ENCODE data around the gene RAD23B. TPM values are rescaled to one million over a fixed set of nuclear protein-coding genes. Genes with fewer than 3 reads are reported as not detected.
"Not testable (repeated sequence)": the region's sequence is repeated elsewhere in the genome, so short reads cannot be mapped to it uniquely, and the experiment has no call there.

RAD23B gene
- total and polyA plus RNA-seq, 5 donors, result 47.5 to 95.0 (median 89.5) TPM

DNA sequence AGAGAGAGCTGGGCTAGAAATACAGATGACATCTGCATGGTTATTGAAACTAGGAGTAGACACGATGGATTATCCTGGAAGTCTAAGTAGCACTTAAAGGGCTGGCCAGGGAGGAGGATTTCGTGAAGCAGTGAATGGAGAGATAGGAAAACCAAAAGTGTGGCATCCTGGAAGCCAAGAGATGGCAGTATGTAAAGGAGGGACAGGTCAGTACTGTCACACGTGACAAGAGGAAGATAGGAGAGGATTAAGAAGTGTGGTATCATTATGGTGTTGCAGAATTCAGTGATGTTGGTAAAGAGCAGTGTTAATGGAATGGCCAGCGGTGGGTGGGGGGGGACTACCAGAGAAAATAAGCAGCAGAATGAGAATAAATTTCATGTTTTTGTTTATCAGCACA is 11.7 kb downstream of the RAD23B start:
- H3K4me3 ChIP-seq (ENCODE audit: low read length), result no peak overlapping the region
- H3K9me3 ChIP-seq (ENCODE audit: control insufficient read depth, low read length), result no peaks in the 10 kb centered on the region
- H3K4me1 ChIP-seq (ENCODE audit: control insufficient read depth, insufficient read depth, low read length), result peaks cover 8% of the 10 kb centered on the region
- WGBS, result 54% methylated on average over 4 of the region's 4 CpGs
- DNase-seq (no peak), ATAC-seq (no peak)
- no peak overlapping the region for H3K27ac ChIP-seq (ENCODE audit: low read length)
- intact Hi-C loops (cut with DNase I), result no loop called here
- H3K27me3 ChIP-seq (ENCODE audit: control insufficient read depth, insufficient read depth), result no peaks in the 10 kb centered on the region

DNA sequence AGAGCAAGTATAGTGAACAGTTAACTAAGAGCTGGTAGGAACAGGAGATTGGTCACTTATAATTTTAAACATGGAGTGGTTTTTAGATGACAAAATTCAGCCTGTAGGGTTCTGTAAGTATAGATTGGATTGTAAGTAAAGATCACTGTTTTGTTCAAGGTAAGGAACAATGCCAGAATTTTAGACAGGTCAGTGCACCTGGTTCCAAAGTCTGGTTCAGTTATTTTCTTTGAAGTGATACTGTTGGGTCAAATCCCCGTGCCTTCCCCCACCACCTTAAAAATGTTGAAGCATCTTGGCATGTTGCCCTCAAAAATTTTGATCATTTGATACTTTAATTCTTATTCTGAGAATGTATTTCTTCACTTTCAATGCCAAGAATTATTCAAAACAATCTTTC is 12.9 kb downstream of the RAD23B start:
- H3K4me3 ChIP-seq (ENCODE audit: low read length), result no peak overlapping the region
- WGBS, result 64% methylated on average over 1 of the region's 1 CpG
- no peaks in the 10 kb centered on the region for H3K9me3 ChIP-seq (ENCODE audit: control insufficient read depth, low read length)
- H3K27ac ChIP-seq (ENCODE audit: low read length), result no peak overlapping the region
- H3K27me3 ChIP-seq (ENCODE audit: control insufficient read depth, insufficient read depth), result no peaks in the 10 kb centered on the region
- intact Hi-C loops (cut with DNase I), result no loop called here
- DNase-seq (no peak), ATAC-seq (no peak)
- peaks cover 8% of the 10 kb centered on the region for H3K4me1 ChIP-seq (ENCODE audit: control insufficient read depth, insufficient read depth, low read length)

DNA sequence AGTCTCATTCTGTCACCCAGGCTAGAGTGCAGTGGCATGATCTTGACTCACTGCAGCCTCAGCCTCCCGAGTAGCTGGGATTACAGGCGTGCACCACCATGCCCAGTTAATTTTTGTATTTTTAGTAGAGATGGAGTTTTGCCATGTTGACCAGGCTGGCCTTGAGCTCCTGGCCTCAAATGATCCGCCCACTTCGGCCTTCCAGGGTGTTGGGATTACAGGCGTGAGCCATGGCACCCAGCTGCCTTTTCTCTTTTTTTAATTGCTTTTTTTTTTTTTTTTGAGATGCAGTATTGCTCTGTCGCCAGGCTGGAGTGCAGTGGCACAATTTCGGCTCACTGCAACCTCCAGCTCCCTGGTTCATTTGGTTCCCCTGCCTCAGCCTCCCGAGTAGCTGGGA is 13.5 kb downstream of the RAD23B start:
- ATAC-seq; H3K4me3 ChIP-seq (ENCODE audit: low read length); H3K9me3 ChIP-seq (ENCODE audit: control insufficient read depth, low read length); H3K4me1 ChIP-seq (ENCODE audit: control insufficient read depth, insufficient read depth, low read length); intact Hi-C loops (cut with DNase I); DNase-seq; H3K27me3 ChIP-seq (ENCODE audit: control insufficient read depth, insufficient read depth); H3K27ac ChIP-seq (ENCODE audit: low read length): not testable (repeated sequence)
- 95% methylated on average over 8 of the region's 8 CpGs for WGBS

DNA sequence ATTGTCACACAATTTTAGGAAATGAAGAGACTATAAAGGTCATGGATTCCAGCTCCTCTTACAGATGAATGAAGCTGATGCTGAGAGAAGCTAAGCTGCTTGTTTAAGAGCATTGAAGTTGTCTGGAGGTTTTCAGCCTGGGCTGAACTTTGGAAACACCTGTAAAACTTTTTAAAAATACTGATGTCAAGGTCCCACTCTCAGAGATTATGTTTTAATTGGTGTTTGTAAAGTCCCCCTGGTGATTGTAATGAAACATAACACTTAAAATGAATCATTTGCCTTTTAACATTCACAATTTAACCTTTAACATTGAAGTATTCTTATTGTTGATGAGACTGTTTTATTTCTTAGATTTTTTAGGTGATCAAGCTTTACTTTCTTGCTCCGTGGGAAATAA is 16.4 kb downstream of the RAD23B start:
- Histone ChIP-seq H3K9me3 (ENCODE audit: control insufficient read depth, low read length) (no peaks in the 10 kb centered on the region), H3K4me3 (ENCODE audit: low read length) (no peak overlapping the region), H3K4me1 (ENCODE audit: control insufficient read depth, insufficient read depth, low read length) (peaks cover 3% of the 10 kb centered on the region), H3K27ac (ENCODE audit: low read length) (no peak overlapping the region), H3K27me3 (ENCODE audit: control insufficient read depth, insufficient read depth) (no peaks in the 10 kb centered on the region)
- DNase-seq (no peak), ATAC-seq (no peak)
- intact Hi-C loops (cut with DNase I), result no loop called here
- WGBS, result 62% methylated on average over 1 of the region's 1 CpG

DNA sequence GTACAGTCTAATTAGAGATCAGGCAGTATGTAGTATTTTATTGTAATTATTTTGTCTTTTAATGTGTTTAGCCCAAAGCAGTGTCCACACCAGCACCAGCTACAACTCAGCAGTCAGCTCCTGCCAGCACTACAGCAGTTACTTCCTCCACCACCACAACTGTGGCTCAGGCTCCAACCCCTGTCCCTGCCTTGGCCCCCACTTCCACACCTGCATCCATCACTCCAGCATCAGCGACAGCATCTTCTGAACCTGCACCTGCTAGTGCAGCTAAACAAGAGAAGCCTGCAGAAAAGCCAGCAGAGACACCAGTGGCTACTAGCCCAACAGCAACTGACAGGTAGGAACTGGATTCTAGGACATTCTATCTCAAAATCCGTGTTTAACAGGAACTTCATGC is 23.2 kb downstream of the RAD23B start:
- Histone ChIP-seq H3K27me3 (ENCODE audit: control insufficient read depth, insufficient read depth) (no peaks in the 10 kb centered on the region), H3K4me1 (ENCODE audit: control insufficient read depth, insufficient read depth, low read length) (no peaks in the 10 kb centered on the region), H3K9me3 (ENCODE audit: control insufficient read depth, low read length) (no peaks in the 10 kb centered on the region), H3K27ac (ENCODE audit: low read length) (no peak overlapping the region), H3K4me3 (ENCODE audit: low read length) (no peak overlapping the region)
- no peak for ATAC-seq
- intact Hi-C loops (cut with DNase I), result no loop called here
- DNase-seq, result no peak
- WGBS, result 84% methylated on average over 2 of the region's 2 CpGs

DNA sequence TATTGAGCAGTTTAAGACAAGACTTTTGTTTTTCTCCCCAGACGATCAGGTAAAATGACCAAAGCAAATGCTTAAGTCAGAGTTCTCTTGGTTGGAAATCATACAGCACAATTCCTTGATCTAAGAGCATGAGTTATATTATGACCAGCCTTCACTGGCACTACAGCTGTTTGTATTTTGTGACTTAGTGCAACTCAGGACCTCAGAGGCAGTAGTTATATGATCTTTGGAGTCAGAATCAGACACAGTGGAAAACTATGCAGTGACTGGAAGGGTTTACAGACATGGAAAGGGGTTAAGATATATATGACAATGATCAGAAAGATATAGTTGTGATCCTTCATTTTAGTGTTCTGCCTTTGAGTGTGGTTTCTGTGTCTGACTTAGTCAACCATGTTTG is 24.3 kb downstream of the RAD23B start:
- no peak overlapping the region for H3K27ac ChIP-seq (ENCODE audit: low read length)
- intact Hi-C loops (cut with DNase I), result no loop called here
- H3K4me3 ChIP-seq (ENCODE audit: low read length), result no peak overlapping the region
- H3K27me3 ChIP-seq (ENCODE audit: control insufficient read depth, insufficient read depth), result no peaks in the 10 kb centered on the region
- DNase-seq (no peak), ATAC-seq (no peak)
- no peaks in the 10 kb centered on the region for H3K4me1 ChIP-seq (ENCODE audit: control insufficient read depth, insufficient read depth, low read length)
- 90% methylated on average over 1 of the region's 1 CpG for WGBS
- H3K9me3 ChIP-seq (ENCODE audit: control insufficient read depth, low read length), result no peaks in the 10 kb centered on the region

DNA sequence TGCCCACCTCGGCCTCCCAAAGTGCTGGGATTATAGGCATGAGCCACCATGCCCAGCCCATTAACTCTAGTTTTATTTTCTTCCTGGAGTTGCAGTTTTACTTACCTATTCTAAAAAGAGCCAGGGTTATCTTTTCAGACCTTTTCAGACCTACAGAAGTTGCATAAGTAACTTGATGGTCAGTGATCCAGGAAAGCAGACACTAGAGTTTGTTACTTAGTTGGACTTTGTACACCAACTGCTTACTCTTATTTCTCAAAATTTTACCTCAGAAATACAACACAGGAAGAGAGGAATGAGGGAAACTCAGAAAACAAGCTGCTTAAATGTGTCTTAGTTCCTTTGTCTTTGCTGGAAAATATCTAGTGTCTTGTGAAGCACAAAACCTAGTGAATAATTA is 25.4 kb downstream of the RAD23B start:
- intact Hi-C loops (cut with DNase I), result no loop called here
- Histone ChIP-seq H3K27ac (ENCODE audit: low read length) (no peak overlapping the region), H3K27me3 (ENCODE audit: control insufficient read depth, insufficient read depth) (no peaks in the 10 kb centered on the region), H3K4me1 (ENCODE audit: control insufficient read depth, insufficient read depth, low read length) (no peaks in the 10 kb centered on the region), H3K9me3 (ENCODE audit: control insufficient read depth, low read length) (no peaks in the 10 kb centered on the region), H3K4me3 (ENCODE audit: low read length) (no peak overlapping the region)
- 6% methylated on average over 1 of the region's 1 CpG for WGBS
- ATAC-seq, result no peak
- no peak for DNase-seq

DNA sequence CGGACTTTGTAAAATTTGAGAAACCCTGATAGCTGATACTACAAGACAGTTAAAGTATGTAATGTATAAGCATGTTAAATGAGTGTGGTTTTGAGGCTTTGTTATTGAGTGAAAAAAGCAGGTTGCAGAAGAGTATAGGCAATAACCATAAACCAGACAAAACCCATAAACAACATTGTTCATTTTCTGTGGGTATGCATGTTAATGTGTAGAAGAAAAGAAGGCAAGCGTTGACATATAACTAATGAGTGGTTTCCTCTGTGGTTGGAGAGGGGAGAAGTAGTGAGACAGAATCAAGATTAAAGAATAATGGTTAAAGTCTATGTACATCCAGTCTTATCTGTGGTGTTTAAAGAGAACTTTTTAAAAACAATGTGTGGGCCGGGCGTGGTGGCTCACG is 26.2 kb downstream of the RAD23B start:
- intact Hi-C loops (cut with DNase I), result no loop called here
- 81% methylated on average over 5 of the region's 5 CpGs for WGBS

DNA sequence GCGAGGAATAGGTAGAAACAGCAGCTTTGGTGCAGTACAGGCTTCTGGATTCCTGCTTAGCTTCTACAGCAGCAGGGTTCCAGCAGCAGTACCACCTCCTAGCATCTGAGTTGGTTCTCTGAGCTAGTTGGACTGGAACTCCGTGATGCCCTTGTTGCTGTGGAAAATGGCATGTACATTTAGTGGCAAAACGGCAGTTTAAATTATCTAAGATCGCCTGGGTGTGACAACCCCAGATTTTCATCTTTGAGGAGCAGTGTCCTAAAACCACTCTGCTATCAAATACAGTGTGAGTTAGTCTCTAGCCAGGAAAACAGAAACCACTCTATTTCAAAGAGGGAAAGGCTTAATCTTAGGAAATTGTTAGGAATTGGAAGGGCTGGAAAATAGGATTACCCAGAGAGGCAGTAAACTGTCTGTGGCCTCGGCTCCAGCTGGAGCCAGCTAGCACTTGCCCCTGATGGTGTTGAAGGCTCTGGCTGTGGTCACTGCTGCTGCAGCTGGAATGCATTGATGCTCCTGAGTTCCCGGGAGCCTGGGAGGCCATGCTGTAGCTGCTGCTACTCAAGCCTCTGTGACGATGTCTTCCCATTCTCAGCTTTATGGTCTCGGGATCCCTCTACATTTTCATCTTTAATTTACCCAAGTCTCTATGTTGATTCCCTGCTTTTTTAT is 29.4 kb downstream of the RAD23B start:
- Histone ChIP-seq H3K4me3 (ENCODE audit: low read length) (no peak overlapping the region), H3K27ac (ENCODE audit: low read length) (no peak overlapping the region), H3K9me3 (ENCODE audit: control insufficient read depth, low read length) (no peaks in the 10 kb centered on the region), H3K27me3 (ENCODE audit: control insufficient read depth, insufficient read depth) (no peaks in the 10 kb centered on the region), H3K4me1 (ENCODE audit: control insufficient read depth, insufficient read depth, low read length) (peaks cover 4% of the 10 kb centered on the region)
- ATAC-seq, result peak; percentile 60 to 74
- DNase-seq, result peak in 2 of 3 donors; percentile 60 to 65
- intact Hi-C loops (cut with DNase I), result no loop called here
- 60% methylated on average over 8 of the region's 8 CpGs for WGBS

More for the DNA sequence above, 26.2 kb downstream of the RAD23B start:
- DNase-seq (no peak), ATAC-seq (no peak)
- no peak overlapping the region for H3K27ac ChIP-seq (ENCODE audit: low read length)
- H3K27me3 ChIP-seq (ENCODE audit: control insufficient read depth, insufficient read depth), result no peaks in the 10 kb centered on the region
- H3K9me3 ChIP-seq (ENCODE audit: control insufficient read depth, low read length), result no peaks in the 10 kb centered on the region
- no peaks in the 10 kb centered on the region for H3K4me1 ChIP-seq (ENCODE audit: control insufficient read depth, insufficient read depth, low read length)
- H3K4me3 ChIP-seq (ENCODE audit: low read length), result no peak overlapping the region

DNA sequence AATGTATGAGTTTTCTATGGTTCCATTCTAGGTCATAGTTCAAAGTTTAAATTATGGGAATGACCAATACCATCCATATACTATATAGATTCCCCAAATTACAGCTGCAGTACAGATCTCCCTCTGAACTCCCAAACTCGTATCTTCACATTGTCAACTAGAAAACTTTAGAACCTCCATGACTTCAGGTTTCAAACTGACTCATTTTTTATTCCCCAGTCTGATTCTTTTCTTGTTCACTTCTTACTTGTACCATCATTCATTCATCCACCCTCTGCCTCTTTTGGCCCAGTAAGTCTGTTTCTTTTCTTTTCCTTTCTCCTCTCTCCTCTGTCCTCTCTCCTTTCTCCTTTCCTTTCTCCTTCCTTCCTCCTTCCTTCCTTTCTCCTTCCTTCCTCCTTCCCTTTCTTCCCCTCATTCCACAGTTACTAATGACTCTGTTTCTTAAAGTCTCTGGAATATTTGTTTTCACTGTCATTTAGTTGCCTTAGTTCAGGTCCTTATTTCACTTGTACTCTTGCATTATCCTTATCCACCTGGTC is 30.5 kb downstream of the RAD23B start:
- intact Hi-C loops (cut with DNase I), result no loop called here
- H3K27ac ChIP-seq (ENCODE audit: low read length), result no peak overlapping the region
- no peaks in the 10 kb centered on the region for H3K9me3 ChIP-seq (ENCODE audit: control insufficient read depth, low read length)

DNA sequence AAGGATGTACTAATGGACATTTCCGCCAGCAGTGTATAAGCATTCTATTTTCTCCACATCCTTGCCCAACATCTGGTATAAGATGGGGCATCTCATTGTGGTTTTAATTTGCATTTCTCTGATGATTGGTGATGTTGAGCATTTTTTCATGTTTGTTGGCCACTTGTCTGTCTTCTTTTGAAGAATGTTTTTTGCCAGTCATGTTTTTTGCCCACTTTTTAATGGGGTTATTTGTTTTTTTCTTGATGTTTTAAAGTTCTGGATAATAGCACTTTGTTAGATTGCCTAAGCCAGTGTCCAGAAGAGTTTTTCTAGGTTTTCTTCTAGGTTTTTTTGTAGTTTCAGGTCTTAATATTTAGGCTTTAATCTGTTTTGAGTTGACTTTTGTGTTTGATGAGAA is 31.7 kb downstream of the RAD23B start:
- Histone ChIP-seq H3K27me3 (ENCODE audit: control insufficient read depth, insufficient read depth) (no peaks in the 10 kb centered on the region), H3K27ac (ENCODE audit: low read length) (no peak overlapping the region), H3K4me3 (ENCODE audit: low read length) (no peak overlapping the region), H3K9me3 (ENCODE audit: control insufficient read depth, low read length) (no peaks in the 10 kb centered on the region), H3K4me1 (ENCODE audit: control insufficient read depth, insufficient read depth, low read length) (peaks cover 4% of the 10 kb centered on the region)
- WGBS, result 97% methylated on average over 1 of the region's 1 CpG
- intact Hi-C loops (cut with DNase I), result no loop called here
- ATAC-seq (no peak), DNase-seq (no peak)

More for the DNA sequence above, 30.5 kb downstream of the RAD23B start:
- Histone ChIP-seq H3K27me3 (ENCODE audit: control insufficient read depth, insufficient read depth) (no peaks in the 10 kb centered on the region), H3K4me3 (ENCODE audit: low read length) (no peak overlapping the region), H3K4me1 (ENCODE audit: control insufficient read depth, insufficient read depth, low read length) (peaks cover 4% of the 10 kb centered on the region)
- WGBS, result 90% methylated on average over 1 of the region's 1 CpG
- DNase-seq (no peak), ATAC-seq (no peak)
